K562 (cell line): ENCODE measurements around the gene YBX1. TPM values are rescaled to one million over a fixed set of nuclear protein-coding genes. Genes with fewer than 3 reads are reported as not detected.

Experiments
- ATAC-seq: fragments of 200-7000 bp; cut with Tn5 transposase; 3 replicates; pipeline ENCODE4 v1.9.1; 2020; ENCODE audit warnings: moderate library complexity
- BruUV-seq: library from RNA; stranded (reverse); fragments of 400-500 nt; replicated peaks from 2 replicates; lab custom pipeline; 2021; lab: Mats Ljungman, UMichigan
- CTCF ChIA-PET: fragments of 300-600 bp; formaldehyde crosslinking; extraction: SDS; loops from one replicate; lab custom pipeline; 2021; ENCODE audit warnings: low intra/inter-chr PET ratio; lab: Yijun Ruan, JAX
- POLR2A ChIA-PET: fragments of 300-600, 350-650 bp; sonication (Branson Sonifier 250); formaldehyde crosslinking; extraction: SDS; loops from one replicate; lab custom pipeline; 2021; ENCODE audit warnings: antibody characterized with exemption, inconsistent platforms; lab: Yijun Ruan, JAX
- DNase-seq, 4 experiments: peaks; one replicate each; pipeline versions ENCODE4 v3.0.0 to v3.0.0-alpha.2; 2011 to 2018; ENCODE audit warnings: low spot score in 3 of 4, mixed read lengths in 3 of 4; ENCODE audit errors: extremely low read depth in 1 of 4
- FAIRE-seq: peaks from 2 replicates; lab custom pipeline; 2011; peaks lifted over from hg19 to GRCh38; lab: Jason Lieb, UNC
- H2AFZ ChIP-seq: 2 replicates; pipeline ENCODE4 v1.6.0; 2011; ENCODE audit warnings: low read depth, low read length, control low read depth, inconsistent platforms
- H3K27ac ChIP-seq: fragments of 200-600 bp; 3 replicates; pipeline ENCODE4 v1.8.0; 2011; ENCODE audit warnings: low read depth, mild to moderate bottlenecking, control low read depth, inconsistent platforms, low read length, moderate library complexity, mixed read lengths; ENCODE audit errors: extremely low read depth
- H3K27me3 ChIP-seq, 2 experiments: fragments of 300-600 bp in 1 of 2; 2 replicates in 1 of 2; 3 replicates in 1 of 2; pipeline versions ENCODE4 v1.6.0 to v1.8.0; 2011; ENCODE audit warnings: inconsistent platforms in 2 of 2, low read length in 2 of 2, mild to moderate bottlenecking in 1 of 2, mixed read lengths in 1 of 2, moderate library complexity in 1 of 2; ENCODE audit not compliant: control insufficient read depth in 2 of 2, insufficient read depth in 2 of 2
- H3K36me3 ChIP-seq: fragments of 300-600 bp; 3 replicates; pipeline ENCODE4 v1.8.0; 2011; ENCODE audit warnings: mild to moderate bottlenecking, low read length, inconsistent platforms; ENCODE audit not compliant: control insufficient read depth, insufficient read depth
- H3K4me1 ChIP-seq, 2 experiments: fragments of 200-600 bp in 1 of 2; replicated peaks in 1 of 2; 2 replicates in 1 of 2; 3 replicates in 1 of 2; pipeline versions ENCODE4 v1.5.1 to v1.8.0; 2011; ENCODE audit warnings: inconsistent platforms in 2 of 2, low read length in 2 of 2, mild to moderate bottlenecking in 1 of 2, mixed read lengths in 1 of 2, moderate library complexity in 1 of 2; ENCODE audit not compliant: control insufficient read depth in 2 of 2, insufficient read depth in 2 of 2
- H3K4me2 ChIP-seq: 2 replicates; pipeline ENCODE4 v1.6.1; 2011; ENCODE audit warnings: low read length, control low read depth, inconsistent platforms, mixed read lengths; ENCODE audit not compliant: insufficient read depth
- H3K4me3 ChIP-seq: fragments of 200-600 bp; sonication (generic), shearing (Covaris generic); 2 replicates; pipeline ENCODE4 v1.5.1; 2016; ENCODE audit warnings: control low read depth, inconsistent platforms
- H3K79me2 ChIP-seq: fragments of 200-600 bp; 3 replicates; pipeline ENCODE4 v1.8.0; 2011; ENCODE audit warnings: low read length, inconsistent platforms; ENCODE audit not compliant: control insufficient read depth, insufficient read depth
- H3K9ac ChIP-seq, 2 experiments: 2 replicates each; pipeline versions ENCODE4 v1.6.0 to v1.6.1; 2011; ENCODE audit warnings: low read depth in 2 of 2, low read length in 2 of 2, control low read depth in 1 of 2, inconsistent platforms in 1 of 2, mild to moderate bottlenecking in 1 of 2, mixed read lengths in 1 of 2; ENCODE audit not compliant: insufficient read depth in 1 of 2
- H3K9me1 ChIP-seq: one replicate; pipeline ENCODE4 v1.6.0; 2011; ENCODE audit warnings: inconsistent platforms, mild to moderate bottlenecking, low read length, moderate library complexity; ENCODE audit not compliant: control insufficient read depth, insufficient read depth
- H3K9me3 ChIP-seq: replicated peaks from 2 replicates; pipeline ENCODE4 v1.5.1; 2011; ENCODE audit warnings: low read depth, low read length, inconsistent platforms; ENCODE audit not compliant: control insufficient read depth, insufficient read depth
- H4K20me1 ChIP-seq: replicated peaks from 2 replicates; pipeline ENCODE4 v1.6.1; 2011; ENCODE audit warnings: low read length, inconsistent platforms, mixed read lengths; ENCODE audit not compliant: control insufficient read depth, insufficient read depth
- DEAF1 ChIP-seq: fragments of 450-650 bp; formaldehyde crosslinking; IDR thresholded peaks from 2 replicates; pipeline ENCODE4 v1.4.0; 2020; ENCODE audit warnings: mild to moderate bottlenecking, moderate library complexity
- ELK1 ChIP-seq: sonication (generic); formaldehyde crosslinking; IDR thresholded peaks from 2 replicates; pipeline ENCODE4 v1.8.1; 2022; ENCODE audit warnings: missing genetic modification reagents
- EP400 ChIP-seq: fragments of 450-650 bp; IDR thresholded peaks from 2 replicates; pipeline ENCODE4 v1.6.1; 2017; ENCODE audit warnings: antibody characterized with exemption, mild to moderate bottlenecking, moderate library complexity
- FOXA3 ChIP-seq, 2 experiments: fragments of 450-650 bp in 1 of 2; sonication (generic) in 1 of 2; formaldehyde crosslinking; IDR thresholded peaks in 1 of 2; conservative IDR thresholded peaks in 1 of 2; 2 replicates each; pipeline versions ENCODE4 v1.4.0 to v1.8.0; 2020 to 2022; ENCODE audit warnings: mild to moderate bottlenecking in 2 of 2, missing genetic modification reagents in 1 of 2
- GTF2E2 ChIP-seq: fragments of 200-800 bp; sonication (Bioruptor generic); IDR thresholded peaks from 2 replicates; pipeline ENCODE4 v1.6.1; 2016; ENCODE audit warnings: missing genetic modification characterization, missing compliant biosample characterization
- HCFC1 ChIP-seq: IDR thresholded peaks from 2 replicates; pipeline ENCODE4 v1.6.1; 2012; ENCODE audit warnings: low read depth, low read length, improper control_type of control experiment
- MEF2A ChIP-seq: IDR thresholded peaks from 2 replicates; pipeline ENCODE4 v1.6.1; 2011; ENCODE audit warnings: low read depth, mild to moderate bottlenecking, low read length, moderate library complexity; ENCODE audit not compliant: control insufficient read depth
- PRPF4 ChIP-seq: fragments of 200-400 bp; formaldehyde crosslinking; IDR thresholded peaks from one replicate; pipeline ENCODE4 v1.6.1; 2017; ENCODE audit warnings: low read length, low read depth, mild to moderate bottlenecking; ENCODE audit not compliant: insufficient read depth, poor library complexity, severe bottlenecking
- RCOR1 ChIP-seq, 2 experiments: IDR thresholded peaks; 2 replicates each; pipeline ENCODE4 v1.6.1; 2012; ENCODE audit warnings: low read depth in 2 of 2, low read length in 2 of 2, borderline replicate concordance in 1 of 2, improper control_type of control experiment in 1 of 2
- RHOXF2B ChIP-seq: fragments of 250-450 bp; sonication (Bioruptor Pico); conservative IDR thresholded peaks from 2 replicates; pipeline ENCODE4 v1.5.1; 2021
- SNRNP70 ChIP-seq: fragments of 200-400 bp; formaldehyde crosslinking; optimal IDR thresholded peaks from 2 replicates; pipeline ENCODE3; 2017; ENCODE audit warnings: low read depth, low read length
- SPI1 ChIP-seq: IDR thresholded peaks from 2 replicates; pipeline ENCODE4 v1.6.1; 2011; ENCODE audit warnings: low read depth, low read length, control low read depth, borderline replicate concordance
- THRB ChIP-seq: fragments of 450-650 bp; formaldehyde crosslinking; conservative IDR thresholded peaks from 2 replicates; pipeline ENCODE4 v1.4.0; 2022; ENCODE audit warnings: mild to moderate bottlenecking, missing genetic modification characterization
- XRCC3 ChIP-seq: fragments of 450-650 bp; IDR thresholded peaks from 2 replicates; pipeline ENCODE4 v1.6.1; 2017; ENCODE audit warnings: mild to moderate bottlenecking, moderate library complexity
- ZFP30 ChIP-seq: fragments of 250-450 bp; sonication (Bioruptor Pico); IDR thresholded peaks from 2 replicates; pipeline ENCODE4 v1.8.0; 2022; ENCODE audit warnings: moderate library complexity, mild to moderate bottlenecking, inconsistent platforms, borderline replicate concordance
- ZNF121 ChIP-seq: sonication (generic); formaldehyde crosslinking; conservative IDR thresholded peaks from 2 replicates; pipeline ENCODE4 v1.8.0; 2022; ENCODE audit warnings: missing genetic modification reagents
- ZNF133 ChIP-seq: fragments of 250-450 bp; sonication (Bioruptor Pico); IDR thresholded peaks from 2 replicates; pipeline ENCODE4 v1.4.0; 2020; ENCODE audit warnings: mild to moderate bottlenecking
- ZNF778 ChIP-seq: fragments of 450-650 bp; formaldehyde crosslinking; IDR thresholded peaks from 2 replicates; pipeline ENCODE4 v1.4.0; 2020; ENCODE audit warnings: mild to moderate bottlenecking, moderate library complexity
- in situ Hi-C: fragments of 300-500 bp; cut with MboI; formaldehyde crosslinking; loops from 4 replicates; pipeline ENCODE4 v1.15.0; 2018; ENCODE audit warnings: inconsistent platforms, mixed read lengths
- intact Hi-C: fragments of 100-400 bp; cut with micrococcal nuclease; formaldehyde crosslinking; loops from 2 replicates; pipeline ENCODE4 v1.14.2; 2022
- polyA plus RNA-seq, 8 experiments: library from polyadenylated mRNA; depleted of rRNA in 4 of 8; stranded (reverse) in 5 of 8; unstranded in 3 of 8; fragments of >200 nt; fragmentation: Nextera tagmentation in 2 of 8; fragmentation: Illumina TruSeq in 1 of 8; extraction: Ambion mirVana in 2 of 8; extraction: Trizol in 1 of 8; gene quantifications; 2 replicates each; pipeline versions ENCODE4 v1.2.1 to v1.2.3, GENCODE V29; 2011 to 2014; ENCODE audit warnings: inconsistent platforms in 1 of 8, missing spikeins in 1 of 8
- total RNA-seq, 7 experiments: library from RNA; depleted of rRNA in 6 of 7; stranded (reverse); fragments of >200 nt in 6 of 7; fragmentation: Illumina TruSeq in 2 of 7; extraction: Trizol in 2 of 7; gene quantifications; 2 replicates each; pipeline versions ENCODE4 v1.2.1 to v1.2.3, GENCODE V29; 2011 to 2021; ENCODE audit warnings: low replicate concordance in 1 of 7

YBX1 gene
- total and polyA plus RNA-seq, 9 of the 15 experiments (the other 6 are each of a cell fraction or from before 2014, with no cell fraction given) = 363 to 1,955 (median 1,216) TPM

GRCh38 chr1:42639116-42639515 lies 43.1 kb upstream of the YBX1 start:
- no peak overlapping the region for H2AFZ ChIP-seq
- no peaks in the 10 kb centered on the region for H3K79me2 ChIP-seq
- FAIRE-seq (peak; percentile 51), ATAC-seq (no peak), DNase-seq (peak in 1 of 4 experiments; percentile 1)
- H3K9me1 ChIP-seq = no peaks in the 10 kb centered on the region
- H3K4me2 ChIP-seq = no peak overlapping the region
- no peaks in the 10 kb centered on the region for H3K36me3 ChIP-seq
- intact Hi-C loops = no loop called here
- no peaks in the 10 kb centered on the region for H3K9me3 ChIP-seq
- ChIA-PET CTCF (no interaction called here), POLR2A (interaction anchor here (0.7 to 1.0 kb wide), 3 partner anchors 8 to 97 kb away, joined by 3 to 4 read pairs (median 3); partner anchors contain the start of gene PPIH)
- no peak overlapping the region for H3K27ac ChIP-seq
- no peak overlapping the region for H3K9ac ChIP-seq
- TF ChIP-seq EP400 (no peak), HCFC1 (no peak), ZNF778 (CRISPR knock-in tag) (no peak), RHOXF2B (CRISPR knock-in tag) (no peak), XRCC3 (no peak), ELK1 (CRISPR knock-in tag) (no peak), ZNF121 (CRISPR knock-in tag) (no peak), GTF2E2 (tag) (no peak), ZFP30 (CRISPR knock-in tag) (no peak), FOXA3 (CRISPR knock-in tag; conservative IDR thresholded peaks at IDR 0.05 in 1 of 2, IDR thresholded peaks at IDR 0.05 in 1 of 2) (no peak), DEAF1 (CRISPR knock-in tag) (no peak), MEF2A (no peak), ZNF133 (CRISPR knock-in tag) (no peak), RCOR1 (IDR thresholded peaks at IDR 0.05; ENCODE audit: borderline replicate concordance in 1 of 2, low read depth in 2 of 2, low read length in 2 of 2) (no peak), THRB (CRISPR knock-in tag) (no peak), SPI1 (no peak), PRPF4 (no peak), SNRNP70 (no peak)
- in situ Hi-C loops = no loop called here
- no peaks in the 10 kb centered on the region for H4K20me1 ChIP-seq
- H3K27me3 ChIP-seq = peaks cover 9 to 10% of the 10 kb centered on the region in 2 experiments; a peak in 4 of 5 replicates
- H3K4me3 ChIP-seq = no peak overlapping the region
- no peaks in the 10 kb centered on the region for H3K4me1 ChIP-seq
- BruUV-seq = no TSS peak
